Stimulated activated naive CD8-positive, alpha-beta T cell treated with anti-CD3 and anti-CD28 coated beads, Interleukin-15, Interleukin-2, amounts not matched to agents 100 U/mL and 50 U/mL, for 24 hours (primary cell): ENCODE data around the gene HOXB7.

Experiments used
- ATAC-seq: fragments of 150-1000 bp; cut with Tn5 transposase; one replicate; pipeline ENCODE4 v1.10.0; 2021
- DNase-seq: peaks from one replicate; pipeline ENCODE4 v3.0.0; 2021

HOXB7 gene

DNA sequence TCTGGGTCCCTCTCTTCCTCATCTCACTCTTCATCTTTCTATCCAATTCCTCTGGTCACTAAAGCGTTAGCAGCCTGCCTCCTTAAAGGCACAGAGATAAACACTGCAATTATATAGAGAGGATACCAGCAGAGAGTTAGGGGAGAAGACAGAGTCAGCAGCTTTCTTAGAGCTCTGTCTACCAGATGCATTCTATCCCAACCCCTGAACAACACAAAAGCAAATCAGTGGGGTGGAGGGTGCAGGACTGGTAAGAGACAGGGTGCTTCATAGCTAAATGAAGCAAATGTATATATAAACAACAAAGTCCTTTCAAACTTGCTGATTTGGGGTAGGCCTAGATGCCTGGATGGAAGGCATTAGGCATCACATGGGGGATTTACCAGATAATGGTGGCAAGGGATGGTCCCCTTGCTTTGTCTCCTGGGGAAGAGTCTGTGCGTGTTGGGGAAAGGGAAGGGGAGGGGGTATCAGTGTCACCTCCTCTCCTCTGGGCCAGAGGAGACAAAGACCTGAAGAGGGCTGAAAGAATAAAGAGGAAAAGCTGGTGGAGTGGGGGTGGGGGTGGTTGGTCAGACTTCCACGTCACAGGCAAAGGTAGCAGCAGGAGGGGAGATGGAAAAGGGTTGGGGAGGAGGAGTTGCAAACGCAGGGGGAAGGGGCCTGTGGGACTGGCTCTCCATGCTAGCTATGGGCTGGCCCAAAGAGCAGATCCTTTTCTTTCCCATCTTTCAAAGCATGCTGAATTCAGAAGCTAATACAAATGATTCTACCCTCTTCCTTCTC, 44.7 kb downstream of the HOXB7 start:
- ATAC-seq (no peak), DNase-seq (no peak)

DNA sequence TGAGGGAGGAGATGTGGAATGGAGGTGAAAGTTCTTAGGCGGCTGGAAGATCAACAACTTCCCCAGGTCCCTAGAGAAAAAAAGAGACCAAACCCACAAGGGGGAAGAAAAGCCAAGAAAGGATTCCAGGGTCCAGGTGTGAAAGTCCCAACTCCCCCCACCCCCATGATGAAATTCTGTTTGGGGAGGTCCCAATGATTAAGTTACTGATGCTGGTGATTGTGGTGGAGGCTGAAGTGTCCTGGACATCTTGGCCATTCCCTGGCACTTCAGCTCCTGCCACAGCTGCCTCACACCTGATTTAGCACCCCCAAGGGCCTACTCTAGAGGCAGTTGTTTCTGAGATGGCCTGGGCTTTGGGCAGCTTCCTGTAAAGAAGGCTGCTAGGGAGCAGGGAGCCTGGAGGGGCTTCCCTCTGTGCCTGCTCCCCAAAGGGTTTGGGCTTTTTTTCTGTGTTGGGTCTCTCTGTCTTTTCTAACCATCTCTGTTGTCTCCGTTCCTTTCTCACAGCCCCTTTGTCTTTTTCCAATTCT, 45.7 kb downstream of the HOXB7 start:
- no peak for DNase-seq
- ATAC-seq: no peak

DNA sequence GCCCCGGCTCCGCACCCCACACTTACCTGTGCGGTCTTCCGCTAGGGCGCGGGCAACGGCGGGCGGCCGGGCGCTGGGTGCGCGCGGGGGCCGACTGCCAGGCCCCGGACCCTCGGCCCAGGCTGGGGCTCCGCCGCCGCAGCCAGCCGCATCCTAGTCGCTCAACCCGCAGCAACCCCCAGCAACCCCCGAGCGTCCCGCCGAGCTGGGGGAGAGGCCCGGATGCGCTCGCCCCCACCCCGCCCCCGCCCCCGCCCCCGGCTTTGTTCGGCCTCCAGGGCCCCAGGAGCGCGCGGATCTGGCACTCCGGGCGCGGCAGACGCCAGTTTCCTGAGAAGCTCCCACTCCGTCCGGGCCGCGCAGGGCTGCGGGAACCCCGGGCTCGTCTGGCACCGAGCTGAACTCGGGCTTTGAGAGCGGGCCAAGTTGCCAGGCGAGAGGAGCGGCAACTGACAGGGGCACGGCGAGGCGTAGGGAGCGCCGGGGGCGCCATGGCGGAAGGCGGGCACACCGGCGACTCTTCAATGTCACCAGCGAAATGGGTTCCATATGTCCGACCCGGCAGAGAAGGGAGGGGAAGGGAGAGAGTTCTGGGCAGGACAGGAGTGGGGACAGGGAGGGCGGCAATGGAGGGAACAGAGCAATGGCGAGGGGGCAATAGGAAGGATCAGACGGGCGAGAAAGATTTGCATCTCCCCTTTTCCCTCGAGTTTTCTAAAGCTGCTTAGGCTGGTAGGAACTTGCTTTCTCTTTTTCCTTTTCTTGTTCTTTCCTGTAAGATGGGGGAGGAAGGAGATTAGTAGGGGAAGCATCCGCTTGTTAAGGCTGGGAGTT, 46.4 kb downstream of the HOXB7 start:
- DNase-seq (no peak), ATAC-seq (no peak)

DNA sequence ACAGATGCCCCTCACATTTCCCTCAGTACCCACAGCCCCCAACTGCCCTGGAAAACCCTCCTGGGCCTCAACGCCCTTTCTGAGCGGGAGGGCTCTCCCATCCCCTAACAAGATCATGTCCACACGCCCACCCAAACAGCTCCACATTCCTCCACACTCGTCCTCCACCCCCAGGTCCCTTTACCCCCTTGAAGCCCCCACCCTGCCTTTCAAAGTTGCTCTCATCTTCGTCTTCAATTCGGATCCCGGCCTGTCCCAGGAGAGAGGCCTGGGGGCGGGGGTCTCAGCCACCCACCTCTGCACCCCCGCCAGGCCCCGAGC, 47.0 kb downstream of the HOXB7 start:
- DNase-seq: no peak
- ATAC-seq: no peak

DNA sequence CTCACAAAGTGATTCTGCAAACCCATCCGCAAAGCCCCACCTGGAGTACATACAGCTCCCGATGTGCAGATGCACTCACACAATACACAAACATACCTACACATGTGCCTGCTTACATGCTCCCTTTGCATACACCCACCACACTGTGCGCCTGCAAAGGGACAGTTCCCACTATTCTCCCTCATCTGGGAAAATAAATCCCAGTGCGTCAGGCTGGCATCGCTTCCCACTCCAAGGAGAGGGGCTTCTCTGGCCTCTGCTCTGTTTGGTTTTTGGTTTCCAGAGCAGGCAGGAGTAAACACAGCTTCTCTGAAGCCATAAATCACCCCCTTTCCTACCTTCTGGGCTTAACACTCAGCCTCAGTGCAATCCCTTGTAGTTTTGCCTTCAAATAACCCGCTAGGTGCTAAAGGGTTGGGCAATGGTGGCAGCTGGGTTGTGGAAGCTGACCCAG, 47.4 kb downstream of the HOXB7 start:
- ATAC-seq: no peak
- no peak for DNase-seq

DNA sequence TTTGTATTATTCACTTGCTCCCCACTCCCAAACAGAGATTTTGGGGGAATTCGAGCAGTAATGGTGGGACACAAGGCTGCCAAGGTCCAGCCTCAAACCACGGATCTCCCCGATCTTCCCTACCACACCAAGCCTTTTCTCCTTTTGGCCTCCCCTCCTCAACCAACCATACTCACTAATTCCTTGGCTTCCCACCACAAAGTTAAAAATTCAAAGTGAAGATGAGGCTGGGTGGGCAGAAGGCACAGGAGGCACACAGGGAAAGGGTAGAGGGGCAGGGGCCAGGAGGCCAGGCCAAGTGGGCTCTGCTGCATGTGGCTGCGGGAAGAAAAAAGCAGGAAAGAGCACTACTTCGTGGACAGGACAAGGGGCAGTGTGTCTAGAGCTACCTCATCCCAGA, 47.9 kb downstream of the HOXB7 start:
- ATAC-seq: no peak
- no peak for DNase-seq

DNA sequence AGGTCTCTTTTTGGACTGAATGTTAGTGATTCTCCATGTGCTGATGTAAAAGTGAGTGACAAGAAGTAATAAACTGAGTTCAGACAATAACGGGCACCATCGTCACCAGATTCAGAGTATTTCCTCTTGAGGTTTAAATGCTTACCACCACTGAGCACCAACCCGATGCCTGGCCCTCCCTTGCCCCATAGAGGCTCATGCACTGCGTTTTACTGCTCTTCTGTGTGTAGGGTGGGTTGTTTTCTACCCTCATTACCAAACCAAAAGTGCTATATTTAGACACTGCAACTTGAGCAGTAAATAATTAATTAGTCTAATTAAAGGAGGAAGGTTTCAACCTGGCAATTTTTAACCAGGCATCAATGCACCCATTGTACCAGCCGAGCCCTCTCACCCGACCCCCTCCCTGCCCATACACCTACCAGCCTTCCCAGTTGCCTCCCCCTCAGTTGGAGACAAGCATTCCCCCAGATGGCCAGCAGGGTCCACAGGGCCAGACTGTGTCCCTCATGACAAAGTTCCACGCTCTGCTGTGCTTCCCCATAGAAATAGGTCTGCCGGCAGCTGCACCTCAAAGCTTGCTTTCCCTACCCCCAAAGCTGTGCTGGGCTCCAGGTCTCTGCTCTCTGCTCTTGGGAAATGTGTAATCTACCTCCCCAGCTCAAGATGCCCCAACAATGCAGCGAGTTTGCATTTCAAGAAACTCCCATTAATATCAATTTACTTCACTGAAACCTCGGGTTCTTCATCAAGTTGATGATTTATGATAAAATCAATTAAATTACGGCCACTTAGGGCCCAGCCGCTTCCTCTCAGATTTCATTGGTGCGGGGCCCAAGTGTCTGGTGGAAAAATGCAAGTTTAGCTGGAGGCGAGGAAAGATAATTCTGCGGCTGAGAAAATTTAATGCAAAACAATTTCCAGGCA, 48.7 kb downstream of the HOXB7 start:
- DNase-seq: no peak
- no peak for ATAC-seq

DNA sequence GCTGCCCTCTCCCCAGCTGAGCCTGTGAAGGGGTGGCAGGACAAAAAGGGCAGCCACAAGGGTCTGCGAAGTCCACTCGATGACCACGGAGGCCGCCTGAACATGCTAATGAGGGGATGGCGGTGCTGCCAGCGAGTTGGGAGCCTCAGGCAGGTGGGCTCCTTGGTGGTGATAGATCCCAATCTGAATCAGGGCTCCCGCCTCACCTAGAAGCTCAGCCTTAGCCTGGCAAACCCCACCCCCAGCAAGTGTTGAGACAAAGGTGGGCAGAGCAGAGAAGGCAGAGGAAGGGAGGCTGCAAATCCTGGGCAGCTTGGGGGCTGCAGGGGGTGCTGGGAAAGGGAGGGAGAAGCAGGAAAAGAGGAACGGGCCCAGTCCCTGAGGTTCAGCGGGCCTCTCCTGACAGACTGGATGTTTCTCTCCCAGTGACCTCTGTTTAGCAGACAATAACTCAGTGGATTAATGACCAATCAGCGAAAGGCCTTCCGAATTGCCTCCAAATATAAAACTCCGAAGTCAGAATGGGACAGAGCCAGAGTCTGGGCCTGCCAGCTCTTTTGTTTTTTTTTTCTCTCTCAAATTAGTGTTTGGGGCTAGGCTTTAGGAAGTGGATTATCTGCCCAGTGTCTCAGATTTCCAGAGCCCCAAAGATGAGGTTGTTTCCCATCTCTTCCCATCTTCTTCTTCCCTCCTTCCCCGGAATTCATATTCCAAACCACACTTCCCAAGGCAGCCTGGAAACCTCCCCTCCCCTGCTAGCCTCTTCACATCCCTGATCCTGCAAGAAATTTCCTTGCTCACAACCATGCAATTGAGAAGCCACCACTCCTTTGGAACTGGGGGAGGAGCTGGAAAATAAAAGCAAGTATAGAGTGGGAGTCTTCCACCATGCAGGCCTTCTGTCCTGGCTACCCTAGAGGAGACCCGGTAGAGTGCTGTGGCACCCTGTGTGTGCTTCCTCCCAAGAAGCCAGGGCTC, 50.7 kb downstream of the HOXB7 start:
- ATAC-seq: no peak
- DNase-seq: no peak

DNA sequence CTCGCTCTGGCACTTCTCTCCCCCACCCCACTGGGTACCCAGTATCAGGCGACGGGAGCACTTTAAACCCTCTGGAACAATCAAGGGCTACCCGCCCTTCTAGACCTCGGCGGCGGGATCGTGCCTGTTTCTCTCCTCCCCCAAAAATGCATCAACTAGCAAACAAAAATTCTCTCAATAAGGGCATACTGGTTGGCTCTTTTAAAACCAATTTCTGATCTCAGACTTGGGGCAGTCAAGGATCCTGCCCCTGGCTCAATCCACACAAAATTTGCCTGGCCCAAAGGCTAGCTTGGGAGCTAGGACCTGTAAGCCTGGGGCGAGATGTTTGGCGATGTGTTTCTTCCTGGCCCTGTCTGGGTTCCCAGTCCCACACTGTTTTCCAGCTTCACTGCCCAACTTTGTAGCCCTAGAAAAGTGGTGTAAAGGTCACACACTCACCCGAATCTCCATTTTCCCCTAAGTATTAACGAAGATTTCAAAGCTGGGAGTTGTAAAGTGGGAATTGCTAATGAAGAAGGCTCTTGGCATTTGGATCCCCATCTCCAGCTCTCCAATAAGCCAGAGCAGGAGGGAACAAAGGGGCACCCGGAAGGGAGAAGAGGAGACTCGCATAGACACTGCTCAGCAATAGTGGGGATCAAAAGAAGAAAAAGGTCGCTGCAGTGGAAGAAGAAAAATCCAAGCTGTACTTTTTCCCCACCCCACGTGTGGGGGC, 51.5 kb downstream of the HOXB7 start:
- ATAC-seq: no peak
- DNase-seq: no peak

DNA sequence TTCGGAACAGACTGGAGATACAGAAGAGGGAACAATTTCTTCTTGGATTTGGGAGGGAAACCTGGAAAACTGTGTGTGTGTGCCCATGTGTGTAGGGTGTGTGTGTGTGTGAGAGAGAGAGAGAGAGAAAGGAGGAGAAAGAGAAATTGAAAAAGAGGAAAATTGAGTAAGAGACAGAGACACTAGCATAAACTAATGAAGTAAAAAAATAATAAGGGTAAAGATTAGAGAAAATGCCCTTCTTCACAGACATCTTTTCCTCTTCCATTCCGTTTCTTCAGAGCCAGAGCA, 52.0 kb downstream of the HOXB7 start:
- no peak for DNase-seq

DNA sequence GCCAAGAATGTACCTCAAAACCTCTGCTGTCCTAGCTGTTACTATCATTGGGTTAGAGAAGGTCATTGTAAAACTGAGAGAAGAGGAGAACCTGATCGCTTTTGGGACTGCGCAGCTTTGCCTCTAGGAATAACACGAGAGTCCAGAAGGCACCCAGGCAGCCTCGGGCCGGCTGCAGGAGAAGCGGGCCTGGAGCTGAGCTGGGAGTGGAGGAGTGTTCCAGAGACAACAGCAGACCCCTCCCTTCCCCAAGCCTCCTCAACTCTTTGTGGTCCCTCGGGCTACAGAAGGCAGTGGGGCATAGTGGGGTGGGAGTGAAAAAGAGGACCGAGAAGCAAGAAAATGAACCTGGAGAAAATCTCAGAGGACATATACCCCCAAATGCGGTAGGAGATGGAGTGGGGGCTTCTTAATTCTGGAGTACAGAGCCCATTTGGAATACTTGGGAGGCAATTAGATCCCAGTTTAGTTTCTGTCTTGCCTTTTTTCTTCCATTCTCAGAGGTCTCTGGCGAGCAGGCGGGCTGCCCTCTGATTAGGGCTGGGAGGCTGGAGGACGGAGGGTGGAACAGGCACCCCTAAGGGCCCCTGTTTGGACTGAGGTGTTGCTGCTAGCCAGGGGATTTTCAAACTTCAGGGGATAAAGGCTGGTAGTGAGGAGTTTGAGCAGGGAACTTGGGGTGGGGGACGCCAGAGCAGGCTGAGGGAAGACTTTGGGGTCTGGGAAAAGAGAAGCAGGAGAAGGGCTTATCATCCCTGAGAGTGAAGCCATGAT, 52.6 kb downstream of the HOXB7 start:
- DNase-seq: no peak
- ATAC-seq: no peak

More for the DNA sequence above, 52.0 kb downstream of the HOXB7 start:
- ATAC-seq: no peak
